NCI-H2227 treated with DMSO at 0.1 percent for 48 hours (cell line): ENCODE data around the gene CCNL2.
"Not testable (repeated sequence)": the region's sequence is repeated elsewhere in the genome, so short reads cannot be mapped to it uniquely, and the experiment has no call there.

ENCODE experiments used
- DNase-seq: peaks from one replicate; lab custom pipeline; 2025; lab: John Stamatoyannopoulos, UW

CCNL2 gene

DNA sequence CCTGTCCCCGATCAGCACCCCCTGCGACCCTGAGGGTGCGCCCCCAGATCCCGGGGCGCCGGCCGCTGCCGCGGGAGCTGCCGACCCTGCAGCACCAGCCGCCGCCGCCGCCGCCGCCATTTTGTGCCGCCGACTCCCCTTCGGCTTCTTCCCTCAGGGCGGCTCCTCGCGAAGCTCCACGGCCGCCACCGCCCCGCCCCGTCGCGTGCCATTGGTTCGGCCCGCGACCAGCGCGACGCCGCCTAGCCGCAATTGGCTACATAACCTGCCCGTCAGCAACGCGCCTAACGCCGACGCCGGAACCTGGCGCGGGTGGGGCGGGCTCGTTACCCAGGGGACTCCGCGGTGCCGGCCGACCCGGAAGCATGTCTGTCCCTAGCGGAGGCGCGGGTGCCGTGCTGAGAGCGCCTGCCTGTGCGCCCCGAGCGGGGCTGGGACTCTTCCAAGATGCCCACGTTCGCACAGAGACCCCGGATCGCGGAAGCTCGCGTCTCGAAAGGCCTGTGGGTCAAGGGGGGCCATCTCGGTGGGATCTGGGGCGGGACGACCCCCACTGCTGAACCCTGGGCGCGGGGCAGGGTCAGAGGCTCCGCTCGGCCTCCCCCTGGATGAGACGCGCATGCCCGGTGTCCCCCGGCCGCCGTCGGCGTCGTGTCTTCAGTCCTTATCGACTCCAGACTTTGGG lies at the start of gene CCNL2:
Gene CCNL2 (minus strand): TSS at position 149 of the 685 bp plus-strand sequence. CDS start 29 bp downstream, at position 120.
- peak; percentile 96 for DNase-seq

DNA sequence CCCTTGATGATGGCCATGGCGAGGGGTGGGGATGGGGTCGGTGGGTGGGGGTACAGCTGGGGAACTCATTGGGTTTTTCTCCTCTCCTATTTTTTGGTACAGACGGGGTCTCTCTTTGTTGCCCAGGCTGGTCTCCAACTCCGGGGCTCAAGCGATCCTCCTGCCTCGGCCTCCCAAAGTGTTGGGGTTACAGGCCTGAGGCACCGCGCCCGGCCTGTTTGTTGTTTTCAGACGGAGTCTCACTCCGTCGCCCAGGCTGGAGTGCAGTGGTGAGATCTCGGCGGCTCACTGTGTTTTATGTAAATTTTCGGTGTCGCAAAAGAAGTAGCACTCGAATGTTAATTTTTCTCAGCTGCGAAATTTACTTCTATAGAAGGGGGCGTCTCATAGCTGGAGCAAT lies 47.5 kb upstream of the CCNL2 start:
- DNase-seq, result not testable (repeated sequence)

DNA sequence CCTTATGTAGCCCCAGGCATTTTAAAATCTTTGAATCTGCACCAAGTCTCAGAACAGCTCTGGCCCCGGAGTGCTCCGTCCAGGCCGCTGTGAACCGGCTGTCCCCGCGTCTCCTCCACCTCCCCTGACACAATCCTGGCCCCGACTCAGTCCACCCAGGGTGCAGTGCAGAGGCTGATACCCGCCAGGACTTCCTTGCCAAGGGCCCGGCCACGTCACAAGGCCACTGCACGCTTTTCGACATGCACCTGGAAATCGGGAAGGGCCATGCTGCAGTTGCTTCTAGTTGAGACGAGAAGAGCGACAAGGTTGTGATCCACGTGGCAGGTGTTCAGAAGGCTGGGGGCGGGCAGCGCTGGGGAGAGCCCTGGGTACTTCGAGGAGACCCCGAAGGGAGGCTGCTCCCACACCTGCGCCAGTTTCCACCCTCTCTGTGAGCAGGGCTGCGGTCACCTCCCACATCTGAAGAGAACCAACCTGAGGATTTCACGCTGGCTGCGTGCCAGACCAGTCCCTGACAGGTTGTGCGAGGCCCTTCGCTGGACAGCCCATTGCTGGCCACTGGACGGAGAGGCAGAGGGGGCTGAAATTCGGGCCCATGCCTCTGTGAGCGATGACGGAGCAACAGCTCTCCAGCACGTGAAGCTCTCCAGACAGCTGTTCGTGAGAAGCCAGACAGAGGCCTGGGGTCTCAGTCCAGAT lies 43.1 kb upstream of the CCNL2 start:
- no peak for DNase-seq

DNA sequence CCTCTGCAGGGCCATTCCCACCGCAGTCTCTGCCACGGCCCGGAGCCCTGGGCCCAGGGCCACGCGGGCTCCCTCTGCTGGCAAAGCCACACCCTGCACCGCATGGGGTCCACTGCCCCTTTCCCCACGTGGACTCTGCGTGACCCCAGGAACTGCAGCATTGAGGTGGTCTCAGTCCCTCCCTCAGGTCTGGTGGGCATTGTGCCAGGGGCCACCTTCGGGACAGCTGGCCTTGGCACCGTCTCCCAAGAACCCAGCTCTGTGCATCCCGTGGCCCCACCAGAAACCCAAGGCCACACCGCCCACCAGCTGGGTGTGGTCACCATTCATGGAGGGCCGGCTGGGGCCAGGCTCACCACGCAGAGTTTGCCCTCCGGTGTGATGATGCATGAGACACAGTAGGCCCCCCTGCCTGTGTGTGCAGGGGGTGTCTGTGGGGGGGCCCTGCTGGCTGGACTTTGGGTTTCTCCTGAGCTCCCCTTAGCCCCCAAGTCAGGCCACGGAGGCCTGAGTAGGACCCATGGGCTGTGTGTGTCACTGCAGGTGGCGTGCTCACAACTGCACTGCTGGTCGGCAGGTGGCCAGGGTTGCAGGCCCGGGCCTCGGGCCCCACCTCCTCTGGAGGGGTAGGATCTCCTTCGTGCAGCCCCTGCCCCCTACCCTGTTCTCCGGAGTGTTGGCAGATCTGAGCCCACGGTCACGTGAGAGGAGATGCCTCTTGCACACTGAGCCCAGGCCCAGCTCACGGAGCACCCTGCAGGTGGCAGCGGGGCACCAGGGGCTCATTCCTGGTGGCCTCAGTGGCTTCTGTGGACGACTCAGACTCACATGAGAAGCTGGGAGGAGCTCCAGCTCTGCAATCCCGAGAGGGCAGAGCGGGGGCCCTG lies 42.1 kb upstream of the CCNL2 start:
- DNase-seq, result no peak

DNA sequence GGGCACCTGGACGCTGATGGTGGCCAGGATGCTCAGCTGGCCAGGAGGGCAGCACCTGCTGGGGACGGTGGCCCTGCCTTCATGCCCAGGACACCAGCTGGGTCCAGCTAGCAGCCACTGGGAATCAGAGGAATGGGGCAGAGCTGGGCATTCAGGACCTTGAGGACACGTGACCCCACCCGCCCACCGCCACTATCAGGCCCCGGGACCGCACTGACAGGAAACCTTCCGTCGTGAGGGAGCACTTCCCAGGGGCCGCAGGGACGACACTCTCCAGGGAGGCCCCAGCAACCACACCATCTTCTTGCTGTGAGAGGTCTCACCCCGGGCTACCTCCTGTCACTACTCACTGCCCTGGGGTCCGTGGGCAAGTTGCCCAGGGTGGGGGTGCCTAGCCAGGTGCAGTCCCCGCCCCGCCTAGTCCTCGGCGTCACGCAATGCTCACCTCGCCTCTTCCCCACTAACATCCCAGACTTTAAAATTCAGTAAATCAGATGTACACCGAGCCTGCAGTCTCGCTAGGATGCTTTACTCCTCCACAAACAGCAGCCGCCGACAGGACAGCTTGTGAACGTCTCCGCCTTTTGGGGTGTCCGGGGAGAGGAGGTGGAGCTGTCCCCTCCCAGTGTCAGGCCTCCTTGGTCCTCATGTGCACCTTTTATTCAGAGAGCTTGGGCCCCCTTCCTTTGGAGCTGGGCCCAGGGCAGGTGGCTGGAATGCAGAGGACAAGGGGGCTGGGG lies 41.3 kb upstream of the CCNL2 start:
- DNase-seq, result no peak

DNA sequence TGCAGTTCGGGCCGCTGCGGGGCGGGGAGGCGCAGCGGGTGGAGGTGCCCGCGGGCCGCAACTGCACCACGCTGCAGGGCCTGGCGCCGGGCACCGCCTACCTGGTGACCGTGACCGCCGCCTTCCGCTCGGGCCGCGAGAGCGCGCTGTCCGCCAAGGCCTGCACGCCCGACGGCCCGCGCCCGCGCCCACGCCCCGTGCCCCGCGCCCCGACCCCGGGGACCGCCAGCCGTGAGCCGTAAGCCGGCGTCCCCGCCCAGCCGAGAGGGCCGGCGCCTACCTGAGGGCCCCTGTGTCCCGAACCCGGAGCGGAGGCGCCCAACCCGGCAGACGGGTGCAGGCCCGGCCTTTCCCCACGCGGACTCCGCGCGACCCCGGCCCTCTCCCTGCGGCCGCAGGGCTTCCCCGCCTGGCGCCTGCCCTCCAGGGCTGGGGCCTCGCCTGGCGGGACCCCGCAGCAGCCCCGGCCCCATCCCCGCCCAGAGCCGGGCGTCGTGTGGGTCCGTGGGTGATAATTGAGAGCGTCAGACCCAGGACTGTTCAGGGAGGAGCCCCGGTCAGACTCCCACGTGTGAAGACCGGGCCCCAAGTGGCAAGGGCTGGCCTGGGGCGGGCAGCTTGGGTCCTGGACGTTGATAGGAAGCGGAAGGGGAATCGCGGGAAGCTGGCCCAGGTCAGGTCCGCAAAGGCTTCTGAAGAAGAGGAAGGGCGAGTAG lies 40.6 kb upstream of the CCNL2 start:
- no peak for DNase-seq

DNA sequence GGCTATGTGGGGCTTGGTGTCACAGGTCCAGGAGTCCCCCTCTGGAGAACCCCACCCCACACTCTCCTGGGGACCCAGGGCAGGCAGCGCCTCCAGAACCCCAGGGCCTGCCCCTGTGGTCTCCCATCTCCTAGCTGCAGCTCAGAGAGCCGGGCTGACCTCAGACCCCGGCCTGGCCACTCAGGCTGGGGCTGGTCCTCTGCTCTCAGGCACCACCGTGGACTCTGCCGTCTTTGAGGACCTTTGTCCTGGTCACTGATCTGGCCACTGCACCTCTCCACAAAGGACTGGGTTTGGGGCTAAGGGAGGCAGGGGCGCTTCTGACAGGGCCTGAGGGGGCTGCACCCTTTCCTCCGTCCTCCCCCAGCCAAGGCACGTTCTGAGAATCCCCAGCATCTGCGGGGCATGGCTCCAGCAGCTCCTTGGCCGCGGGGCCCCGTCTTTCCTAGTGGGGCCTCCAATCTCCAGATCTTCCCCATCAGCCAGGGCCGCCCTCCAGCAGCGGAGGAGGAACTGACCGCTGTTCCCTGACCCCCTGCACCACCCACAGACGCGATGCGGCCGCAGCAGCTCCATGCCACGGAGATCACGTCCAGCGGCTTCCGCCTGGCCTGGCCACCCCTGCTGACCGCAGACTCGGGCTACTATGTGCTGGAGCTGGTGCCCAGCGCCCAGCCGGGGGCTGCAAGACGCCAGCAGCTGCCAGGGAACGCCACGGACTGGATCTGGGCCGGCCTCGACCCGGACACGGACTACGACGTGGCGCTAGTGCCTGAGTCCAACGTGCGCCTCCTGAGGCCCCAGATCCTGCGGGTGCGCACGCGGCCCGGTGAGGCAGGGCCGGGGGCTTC lies 39.6 kb upstream of the CCNL2 start:
- no peak for DNase-seq

DNA sequence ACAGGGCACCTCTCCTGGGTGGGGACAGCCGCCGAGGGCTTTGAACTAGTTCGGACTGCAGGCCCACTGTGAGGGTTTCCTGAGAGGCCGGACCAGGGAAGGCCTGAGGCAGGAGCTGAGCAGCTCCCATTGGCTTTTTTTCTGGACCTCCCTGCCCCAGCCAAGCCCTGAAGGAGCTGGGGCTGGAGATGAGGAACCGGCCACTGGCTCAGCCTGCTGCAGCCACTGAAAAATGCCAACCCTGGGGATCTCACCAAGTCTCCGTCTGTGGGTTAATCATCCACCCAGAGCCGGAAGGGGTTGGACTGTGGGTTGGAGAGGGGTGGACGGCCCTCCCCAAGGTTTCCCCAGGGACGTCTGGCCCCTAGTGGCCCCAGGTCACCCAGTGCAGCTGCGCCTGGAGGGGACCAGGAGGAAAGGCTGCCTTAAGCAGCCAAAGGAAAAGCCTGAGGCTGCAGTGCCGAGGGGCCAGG lies 38.8 kb upstream of the CCNL2 start:
- no peak for DNase-seq

DNA sequence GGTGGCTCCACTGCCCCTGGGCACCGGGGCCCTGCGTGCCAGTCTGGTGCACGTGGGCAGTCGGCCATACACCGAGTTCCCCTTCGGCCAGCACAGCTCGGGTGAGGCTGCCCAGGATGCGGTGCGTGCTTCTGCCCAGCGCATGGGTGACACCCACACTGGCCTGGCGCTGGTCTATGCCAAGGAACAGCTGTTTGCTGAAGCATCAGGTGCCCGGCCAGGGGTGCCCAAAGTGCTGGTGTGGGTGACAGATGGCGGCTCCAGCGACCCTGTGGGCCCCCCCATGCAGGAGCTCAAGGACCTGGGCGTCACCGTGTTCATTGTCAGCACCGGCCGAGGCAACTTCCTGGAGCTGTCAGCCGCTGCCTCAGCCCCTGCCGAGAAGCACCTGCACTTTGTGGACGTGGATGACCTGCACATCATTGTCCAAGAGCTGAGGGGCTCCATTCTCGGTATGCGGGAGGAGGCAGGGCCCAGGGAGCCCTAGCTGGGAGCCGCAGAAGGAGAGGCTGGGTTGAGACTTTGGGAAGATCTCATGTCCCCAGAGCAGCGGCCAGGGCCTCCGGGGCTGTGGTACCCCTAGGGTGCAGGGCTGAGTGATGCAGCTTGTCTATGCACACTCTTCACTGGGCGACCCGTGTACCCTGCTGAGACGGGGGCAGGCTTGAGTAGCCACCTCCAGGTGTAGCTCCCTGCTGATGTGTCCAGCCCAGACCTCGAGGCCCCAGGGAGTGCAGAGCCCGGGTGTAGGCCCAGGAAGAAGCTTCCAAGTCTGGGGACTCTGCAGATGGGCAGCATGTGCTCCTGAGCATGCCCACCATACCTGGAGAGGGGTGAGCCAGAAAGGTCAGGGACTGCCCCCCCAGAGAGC lies 38.1 kb upstream of the CCNL2 start:
- no peak for DNase-seq

DNA sequence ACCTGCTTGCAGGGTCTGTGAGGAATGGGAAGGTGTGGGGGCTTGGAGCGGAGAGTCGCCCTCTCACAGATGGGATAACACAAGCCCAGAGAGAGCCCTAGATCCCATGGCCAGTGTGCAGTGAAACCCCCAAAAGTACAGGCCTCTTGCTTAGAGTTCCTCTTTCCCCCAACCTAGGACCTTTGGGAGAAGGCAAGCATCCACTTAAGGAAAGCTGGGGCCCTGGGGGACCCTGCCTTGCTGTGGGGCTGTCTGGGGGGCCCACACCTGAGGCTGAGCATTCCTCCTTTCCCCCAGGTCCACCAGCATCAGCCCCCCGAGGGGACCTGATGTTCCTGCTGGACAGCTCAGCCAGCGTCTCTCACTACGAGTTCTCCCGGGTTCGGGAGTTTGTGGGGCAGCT lies 37.5 kb upstream of the CCNL2 start:
- no peak for DNase-seq

DNA sequence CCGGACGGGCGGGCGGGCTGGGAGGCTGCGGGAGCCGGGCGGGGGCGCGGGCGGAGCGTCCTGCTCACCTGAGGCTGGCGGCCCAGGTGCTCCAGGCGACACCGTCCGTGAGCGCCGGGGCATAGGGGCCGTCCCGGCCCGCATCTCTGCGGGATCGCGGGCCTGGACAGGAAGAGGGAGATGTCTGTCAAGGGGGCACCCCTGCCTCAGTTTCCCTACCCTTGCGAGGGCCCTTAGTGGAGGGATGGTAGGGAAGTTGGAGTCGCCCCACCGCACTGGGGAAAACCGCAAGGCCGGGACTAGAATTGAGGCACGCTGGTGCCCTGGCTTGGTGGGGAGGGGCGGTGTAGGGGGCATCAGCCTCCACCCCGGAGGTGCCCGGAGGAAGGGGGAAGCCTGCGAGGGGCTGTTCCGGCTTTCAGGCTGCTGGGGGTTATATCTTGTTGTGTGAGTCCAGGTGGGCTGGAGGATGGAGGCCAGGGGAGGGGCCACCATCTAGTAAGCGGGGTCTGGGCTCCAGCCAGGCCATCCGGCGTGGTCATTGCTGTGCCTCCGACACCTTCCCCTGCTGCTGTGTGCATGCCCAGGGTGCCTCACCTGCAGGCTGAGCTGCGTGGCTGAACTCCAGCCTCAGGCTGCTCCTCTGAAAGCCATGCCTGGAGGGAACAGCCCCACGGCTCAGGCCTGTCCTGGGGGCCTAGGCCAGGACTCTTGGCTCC lies 36.9 kb upstream of the CCNL2 start:
- DNase-seq, result no peak

DNA sequence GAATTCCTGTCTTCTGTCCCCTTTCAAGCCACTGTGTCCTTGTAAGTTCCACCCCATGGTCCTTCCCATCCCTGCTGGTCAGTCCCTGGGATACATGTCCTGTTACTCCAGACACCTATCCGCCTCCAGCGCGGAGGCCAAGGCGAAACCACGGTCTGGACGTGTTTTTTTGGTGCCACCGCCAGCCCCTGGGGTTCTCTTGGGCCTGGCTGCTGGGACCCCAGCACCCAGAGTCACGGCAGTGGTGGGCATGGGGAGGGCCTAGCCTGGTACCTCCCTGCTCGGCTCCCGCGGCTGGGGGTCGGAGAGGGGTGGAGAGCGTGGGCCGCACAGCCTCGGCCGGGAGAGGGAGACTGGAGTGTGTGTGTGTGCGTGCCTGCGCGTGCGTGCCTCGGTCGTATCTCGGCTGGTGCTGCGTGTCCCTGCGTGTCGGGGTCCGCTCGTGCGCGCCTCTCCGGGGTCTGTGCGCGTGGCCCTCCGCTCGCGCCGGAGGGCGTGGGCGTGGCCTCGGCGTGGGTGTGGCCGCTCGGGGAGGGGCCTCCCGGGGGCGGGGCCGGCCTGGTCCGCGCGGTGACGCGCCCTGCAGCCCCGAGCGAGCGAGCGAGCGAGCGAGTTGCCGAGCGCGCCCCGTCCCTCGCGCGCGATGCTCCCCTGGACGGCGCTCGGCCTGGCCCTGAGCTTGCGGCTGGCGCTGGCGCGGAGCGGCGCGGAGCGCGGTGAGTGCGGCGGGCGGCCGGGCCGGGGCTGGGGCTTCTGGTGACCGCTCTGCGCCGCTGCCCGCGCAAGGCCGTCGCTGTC lies 36.2 kb upstream of the CCNL2 start, which contains the start of gene VWA1:
Gene VWA1 (plus strand): TSS at position 585 of the 798 bp plus-strand sequence. CDS start 59 bp downstream, at position 644.
- peak; percentile 36 for DNase-seq

DNA sequence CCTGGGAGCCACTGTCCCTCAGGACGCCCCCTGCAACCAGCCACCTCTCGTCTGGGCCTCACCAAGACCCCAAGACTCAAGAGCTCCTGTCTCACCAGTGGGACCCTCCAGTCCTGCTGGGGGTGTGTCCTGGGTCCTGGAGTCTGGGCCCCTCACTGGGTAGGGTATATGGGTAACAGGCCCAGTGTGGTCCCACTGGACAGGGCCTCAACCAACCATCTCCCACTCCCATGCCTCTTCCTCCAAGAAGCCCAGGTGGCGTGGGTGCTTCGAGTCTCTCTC lies 35.6 kb upstream of the CCNL2 start:
- DNase-seq, result no peak

DNA sequence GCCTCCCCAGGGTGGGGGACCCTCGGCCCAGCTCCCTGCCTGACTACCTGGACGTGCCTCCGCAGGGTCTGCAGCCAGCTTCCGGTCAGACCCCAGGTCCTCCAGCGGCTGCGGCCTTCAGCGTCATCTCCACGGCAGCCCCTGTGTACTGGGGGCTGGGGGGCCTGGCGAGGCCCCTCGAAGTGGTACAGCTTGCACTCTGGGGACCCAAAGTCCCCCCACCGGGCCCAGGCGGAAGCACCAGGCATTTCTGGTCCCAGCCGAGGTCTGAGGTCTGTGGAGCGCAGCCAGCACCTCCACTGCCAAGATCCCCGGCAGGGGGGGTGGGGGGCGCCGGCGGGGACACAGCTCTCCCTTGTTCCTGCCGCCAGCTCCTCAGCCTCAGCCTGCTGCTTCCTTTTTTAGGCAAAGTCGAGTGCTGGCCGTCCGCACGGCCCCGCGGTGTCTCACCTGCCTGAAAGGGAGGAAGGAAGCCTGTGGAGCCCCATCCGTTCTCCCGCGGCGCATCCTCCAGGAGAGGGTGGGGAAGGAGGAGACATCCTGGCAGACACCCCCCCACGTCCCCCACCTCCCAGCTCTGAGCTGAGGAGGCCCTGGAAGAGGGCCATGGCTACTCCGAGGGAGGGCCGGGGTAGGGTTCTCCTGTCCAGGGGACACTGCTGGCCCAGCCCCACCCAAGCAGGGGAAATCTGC lies 35.1 kb upstream of the CCNL2 start:
- DNase-seq, result no peak

DNA sequence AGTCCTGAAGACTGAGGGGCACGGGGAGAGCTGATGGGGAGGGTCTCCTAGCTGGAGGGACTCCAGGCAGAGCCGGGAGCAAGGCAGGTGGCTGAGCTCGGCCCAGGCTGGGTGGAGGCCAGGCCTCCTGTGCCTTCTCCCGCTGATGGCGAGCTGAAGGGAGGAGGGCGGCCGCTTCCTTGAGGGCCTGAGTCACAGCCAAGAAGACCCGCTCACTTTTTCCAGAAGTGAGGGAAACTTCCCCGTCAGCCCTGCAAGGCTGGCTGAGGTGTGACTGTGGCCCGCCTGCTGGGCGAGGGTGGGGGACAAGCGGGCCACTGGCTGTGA lies 34.6 kb upstream of the CCNL2 start:
- DNase-seq, result no peak

DNA sequence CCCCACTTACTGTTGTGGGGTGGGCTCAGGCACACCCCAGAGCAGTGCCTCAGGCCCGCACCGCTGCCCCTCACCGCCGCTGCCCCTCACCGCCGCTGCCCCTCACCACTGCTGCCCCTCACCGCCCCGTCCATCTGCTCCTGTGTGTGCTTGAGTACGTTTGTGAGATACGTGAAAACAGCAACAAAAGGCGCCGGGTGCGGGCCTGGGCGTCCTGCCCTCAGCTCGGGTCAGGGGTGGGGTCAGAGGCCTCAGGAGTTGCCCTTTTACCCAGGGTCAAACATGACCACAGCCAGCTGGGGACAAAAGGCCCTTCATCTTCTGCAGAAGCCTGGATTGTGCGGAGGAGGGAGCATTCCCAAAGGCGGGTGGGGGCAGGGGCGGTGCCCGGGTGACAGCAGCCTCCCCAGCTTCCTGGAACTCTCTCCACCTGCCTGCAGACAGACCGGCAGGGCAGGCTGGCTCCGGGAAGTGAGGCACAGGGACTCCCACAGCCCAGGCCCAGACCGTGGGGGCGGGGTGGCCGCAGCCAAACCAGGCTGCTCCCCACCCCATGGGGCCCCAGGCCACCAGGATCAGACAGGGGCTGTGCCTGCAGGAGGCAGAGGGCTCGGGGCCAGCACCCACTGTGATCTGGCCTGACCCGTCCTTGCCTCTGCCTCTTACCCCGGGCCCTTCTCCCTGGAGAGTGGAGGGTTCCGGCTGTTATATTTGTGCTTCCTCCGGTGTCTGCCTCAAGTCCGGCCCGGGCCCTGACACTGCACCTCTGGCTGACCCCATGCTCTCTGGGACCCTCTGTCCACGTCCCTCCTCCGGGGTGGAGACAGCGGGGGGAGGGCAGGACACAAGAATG lies 34.0 kb upstream of the CCNL2 start:
- DNase-seq, result no peak
